WTC11 (cell line): Measurements from ENCODE around the gene ATP13A2. TPM values are rescaled to one million over a fixed set of nuclear protein-coding genes. Genes with fewer than 3 reads are reported as not detected.
A peak's percentile ranks its signal among the peaks of the same experiment; 100 is the strongest.
"Not testable (repeated sequence)": the region's sequence is repeated elsewhere in the genome, so short reads cannot be mapped to it uniquely, and the experiment has no call there.

ENCODE experiments used
- ATAC-seq: fragments of 200-7000 bp; cut with Tn5 transposase; 2 replicates; pipeline ENCODE4 v1.10.0; 2021; ENCODE audit warnings: mild to moderate bottlenecking, moderate library complexity
- CTCF ChIA-PET: fragments of 300-600 bp; sonication (Branson Sonifier 250); formaldehyde crosslinking; loops from one replicate; lab custom pipeline; 2021; ENCODE audit warnings: antibody characterized with exemption; lab: Charles Lee
- POLR2A ChIA-PET: fragments of 350-600 bp; sonication (Branson Sonifier 250); formaldehyde crosslinking; loops from one replicate; lab custom pipeline; 2021; ENCODE audit warnings: antibody characterized with exemption; lab: Charles Lee
- DNase-seq: peaks from one replicate; pipeline ENCODE4 v3.0.0; 2021; ENCODE audit warnings: low spot score
- H3K27ac Mint-ChIP-seq: 2 replicates; pipeline ENCODE4 v1.8.0; 2021; ENCODE audit warnings: mixed read lengths
- H3K27me3 Mint-ChIP-seq: 2 replicates; pipeline ENCODE4 v1.8.0; 2021; ENCODE audit warnings: low read depth, mild to moderate bottlenecking, moderate library complexity, mixed read lengths
- H3K36me3 Mint-ChIP-seq: 2 replicates; pipeline ENCODE4 v1.8.0; 2021; ENCODE audit warnings: mixed read lengths
- H3K4me1 Mint-ChIP-seq: 2 replicates; pipeline ENCODE4 v1.8.0; 2022; ENCODE audit warnings: mixed read lengths
- H3K4me3 Mint-ChIP-seq: 2 replicates; pipeline ENCODE4 v1.8.0; 2021; ENCODE audit warnings: mild to moderate bottlenecking, moderate library complexity, mixed read lengths
- H3K9me3 Mint-ChIP-seq: 2 replicates; pipeline ENCODE4 v1.8.0; 2021; ENCODE audit warnings: mixed read lengths
- ATF2 ChIP-seq: sonication (generic); formaldehyde crosslinking; IDR thresholded peaks from 2 replicates; pipeline ENCODE4 v1.8.1; 2022; ENCODE audit warnings: low read depth, missing genetic modification reagents, borderline replicate concordance
- CREB1 ChIP-seq: sonication (generic); formaldehyde crosslinking; IDR thresholded peaks from 2 replicates; pipeline ENCODE4 v1.8.0; 2023; ENCODE audit warnings: mild to moderate bottlenecking, missing genetic modification reagents
- CTCF ChIP-seq: fragments of 200-600 bp; IDR thresholded peaks from 2 replicates; pipeline ENCODE4 v1.8.0; 2022; ENCODE audit warnings: antibody characterized with exemption
- E2F4 ChIP-seq: sonication (generic); formaldehyde crosslinking; IDR thresholded peaks from 2 replicates; pipeline ENCODE4 v1.8.1; 2022; ENCODE audit warnings: low read depth, mild to moderate bottlenecking, moderate library complexity, missing genetic modification reagents, borderline replicate concordance
- IRF1 ChIP-seq: sonication (generic); formaldehyde crosslinking; IDR thresholded peaks from 2 replicates; pipeline ENCODE4 v1.8.0; 2023; ENCODE audit warnings: missing genetic modification reagents
- ZNF219 ChIP-seq: sonication (generic); formaldehyde crosslinking; IDR thresholded peaks from 2 replicates; pipeline ENCODE4 v1.8.0; 2023; ENCODE audit warnings: missing genetic modification reagents, mild to moderate bottlenecking, borderline replicate concordance
- total RNA-seq: library from RNA; stranded (reverse); gene quantifications from 3 replicates; pipeline ENCODE4 v1.2.3, GENCODE V29; 2021

The ATP13A2 gene
- total RNA-seq, 1 experiment from 2014 or later: 95.9 TPM

- ATAC-seq (no peak), DNase-seq (no peak)
- CTCF ChIA-PET: interaction anchor here (1.0 kb wide), 1 partner anchor 31 kb away, joined by 6 read pairs; no protein-coding TSS in a partner anchor
- H3K36me3 Mint-ChIP-seq: peaks cover 18% of the 10 kb centered on the region
- TF ChIP-seq CREB1 (CRISPR knock-in tag): no peak
- H3K4me1 Mint-ChIP-seq: peaks cover under 1% of the 10 kb centered on the region
- no peak overlapping the region for H3K27ac Mint-ChIP-seq
- H3K27me3 Mint-ChIP-seq: no peaks in the 10 kb centered on the region
- no peaks in the 10 kb centered on the region for H3K9me3 Mint-ChIP-seq
- no peak overlapping the region for H3K4me3 Mint-ChIP-seq
- POLR2A ChIA-PET: interaction anchor here (0.5 kb wide), 1 partner anchor 31 kb away, joined by 4 read pairs; no protein-coding TSS in a partner anchor
Observed at GRCh38 chr1:16955186-16955585, 56.5 kb downstream of the ATP13A2 start.

GRCh38 chr1:16954579-16954978, 57.1 kb downstream of the ATP13A2 start:
- ATAC-seq (no peak), DNase-seq (no peak)
- Mint-ChIP-seq H3K4me3 (no peak overlapping the region), H3K9me3 (no peaks in the 10 kb centered on the region), H3K27ac (no peak overlapping the region), H3K4me1 (no peaks in the 10 kb centered on the region), H3K36me3 (peaks cover 18% of the 10 kb centered on the region), H3K27me3 (no peaks in the 10 kb centered on the region)
- POLR2A ChIA-PET: no interaction called here
- no peak for TF ChIP-seq ATF2
- CTCF ChIA-PET: no interaction called here

GRCh38 chr1:16952376-16952775, 59.4 kb downstream of the ATP13A2 start:
- not testable (repeated sequence) for H3K9me3 Mint-ChIP-seq, H3K27me3 Mint-ChIP-seq, H3K4me3 Mint-ChIP-seq, H3K27ac Mint-ChIP-seq, ATAC-seq, DNase-seq, H3K4me1 Mint-ChIP-seq
- POLR2A ChIA-PET: interaction anchor here (1.0 to 1.2 kb wide), 2 partner anchors 47 to 64 kb away, joined by 3 to 4 read pairs; no protein-coding TSS in a partner anchor
- peaks cover 12% of the 10 kb centered on the region for H3K36me3 Mint-ChIP-seq
- CTCF ChIA-PET: interaction anchor here (0.6 to 3.8 kb wide), 25 partner anchors 8 to 340 kb away, joined by 3 to 30 read pairs (median 4); partner anchors contain the start of genes CROCC, MFAP2 and NBPF1

GRCh38 chr1:16949026-16949425, 62.7 kb downstream of the ATP13A2 start:
- CTCF ChIA-PET: interaction anchor here (2.2 kb wide), 1 partner anchor 12 kb away, joined by 17 read pairs; no protein-coding TSS in a partner anchor
- H3K9me3 Mint-ChIP-seq, H3K27me3 Mint-ChIP-seq, H3K4me3 Mint-ChIP-seq, H3K4me1 Mint-ChIP-seq, ATAC-seq, POLR2A ChIA-PET, H3K27ac Mint-ChIP-seq, DNase-seq: not testable (repeated sequence)
- peaks cover 11% of the 10 kb centered on the region; the same call in 1 of the 2 replicates for H3K36me3 Mint-ChIP-seq

GRCh38 chr1:16948282-16948891, 63.3 kb downstream of the ATP13A2 start:
- CTCF ChIA-PET: interaction anchor here (0.8 to 2.2 kb wide), 6 partner anchors 9 to 327 kb away, joined by 3 to 20 read pairs (median 8); no protein-coding TSS in a partner anchor
- DNase-seq: not testable (repeated sequence)

GRCh38 chr1:16946646-16947045, 65.1 kb downstream of the ATP13A2 start:
- no peaks in the 10 kb centered on the region for H3K9me3 Mint-ChIP-seq
- no peak for TF ChIP-seq E2F4 (CRISPR knock-in tag)
- no peak for TF ChIP-seq ZNF219 (CRISPR knock-in tag)
- no peak for TF ChIP-seq ATF2
- no peak for TF ChIP-seq CTCF
- TF ChIP-seq IRF1 (CRISPR knock-in tag): no peak
- no peak overlapping the region for H3K4me3 Mint-ChIP-seq
- H3K27ac Mint-ChIP-seq: no peak overlapping the region
- H3K36me3 Mint-ChIP-seq: peaks cover 29% of the 10 kb centered on the region
- ChIA-PET POLR2A (no interaction called here), CTCF (interaction anchor here (0.5 to 2.2 kb wide), 6 partner anchors 17 to 326 kb away, joined by 3 to 20 read pairs (median 5); partner anchors contain the start of gene CROCC)
- DNase-seq (no peak), ATAC-seq (no peak)
- H3K27me3 Mint-ChIP-seq: no peaks in the 10 kb centered on the region
- H3K4me1 Mint-ChIP-seq: no peaks in the 10 kb centered on the region

More at GRCh38 chr1:16948282-16948891, 63.3 kb downstream of the ATP13A2 start:
- H3K4me1 Mint-ChIP-seq, ATAC-seq, POLR2A ChIA-PET, H3K9me3 Mint-ChIP-seq, H3K4me3 Mint-ChIP-seq, H3K27me3 Mint-ChIP-seq, H3K27ac Mint-ChIP-seq: not testable (repeated sequence)
- H3K36me3 Mint-ChIP-seq: peaks cover 16% of the 10 kb centered on the region; the same call in 1 of the 2 replicates

- CTCF ChIA-PET: interaction anchor here (1.0 to 1.6 kb wide), 2 partner anchors 14 to 40 kb away, joined by 3 to 5 read pairs; no protein-coding TSS in a partner anchor
- H3K27me3 Mint-ChIP-seq, DNase-seq, POLR2A ChIA-PET, ATAC-seq, H3K9me3 Mint-ChIP-seq, H3K4me3 Mint-ChIP-seq, H3K4me1 Mint-ChIP-seq: not testable (repeated sequence)
- Mint-ChIP-seq H3K36me3 (peaks cover 29% of the 10 kb centered on the region), H3K27ac (peak overlapping the region; percentile 49; the same call in 1 of the 2 replicates)
Observed at GRCh38 chr1:16946185-16946584, 65.5 kb downstream of the ATP13A2 start.

GRCh38 chr1:16945512-16945911, 66.2 kb downstream of the ATP13A2 start:
- H3K4me1 Mint-ChIP-seq, DNase-seq: not testable (repeated sequence)

More at GRCh38 chr1:16945512-16945911, 66.2 kb downstream of the ATP13A2 start:
- CTCF ChIA-PET: interaction anchor here (1.0 to 1.6 kb wide), 2 partner anchors 14 to 41 kb away, joined by 3 to 5 read pairs; no protein-coding TSS in a partner anchor
- ATAC-seq, H3K9me3 Mint-ChIP-seq, H3K27ac Mint-ChIP-seq, POLR2A ChIA-PET, H3K4me3 Mint-ChIP-seq, H3K27me3 Mint-ChIP-seq: not testable (repeated sequence)
- peaks cover 32% of the 10 kb centered on the region for H3K36me3 Mint-ChIP-seq
